HepG2 (cell line): ENCODE data around the gene GRIP2.

ENCODE experiments used
- BHLHE40 ChIP-seq: IDR thresholded peaks from 2 replicates; pipeline ENCODE4 v1.6.1; 2011; ENCODE audit warnings: low read length, improper control_type of control experiment
- POLR2AphosphoS5 ChIP-seq: IDR thresholded peaks from 2 replicates; pipeline ENCODE4 v1.6.1; 2012; ENCODE audit warnings: low read depth, low read length

DNA sequence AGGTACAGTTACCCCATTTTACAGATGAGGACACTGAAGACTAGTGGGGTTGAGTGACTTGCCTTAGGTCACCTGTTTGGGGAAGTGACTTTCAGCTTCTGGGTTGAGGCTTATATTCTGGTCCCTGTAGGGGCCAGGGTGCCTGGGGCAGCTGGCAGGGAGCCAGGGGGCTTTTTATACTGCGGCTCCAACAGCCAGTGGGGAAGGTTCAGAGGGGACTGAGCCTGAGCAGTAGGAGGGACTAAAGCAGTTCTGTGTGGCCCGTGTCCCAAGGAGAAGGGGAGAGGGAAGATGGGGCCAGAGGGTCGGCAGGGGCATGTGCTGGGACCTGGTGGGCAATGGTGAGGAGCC is 100.0 kb downstream of the GRIP2 start:
- no peak for TF ChIP-seq BHLHE40
- TF ChIP-seq POLR2AphosphoS5: no peak
